NCI-H510A treated with DMSO at 0.1 percent for 48 hours (cell line): ENCODE measurements around the gene LNX1.

ENCODE experiments used
- DNase-seq: peaks from one replicate; lab custom pipeline; 2025; lab: John Stamatoyannopoulos, UW

The LNX1 gene

DNA sequence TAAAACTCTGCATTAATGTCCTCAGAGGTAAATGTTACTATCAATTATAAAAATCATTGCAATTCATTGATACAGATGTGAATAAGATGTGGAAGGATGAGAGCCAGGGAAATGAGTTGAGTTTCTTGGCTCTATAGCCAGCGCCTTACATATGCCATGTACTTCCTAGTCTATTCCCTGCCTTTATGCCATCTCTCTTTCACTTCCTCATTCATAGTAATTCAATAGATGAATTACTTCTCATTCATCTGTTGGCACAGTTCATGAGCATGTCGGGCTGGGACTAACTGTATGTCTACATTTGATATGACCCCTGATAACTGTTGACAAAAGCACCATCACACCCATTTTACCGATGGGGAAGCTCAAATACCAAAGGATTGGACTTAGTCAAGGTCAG, 55.7 kb downstream of the LNX1 start:
- DNase-seq, result no peak

DNA sequence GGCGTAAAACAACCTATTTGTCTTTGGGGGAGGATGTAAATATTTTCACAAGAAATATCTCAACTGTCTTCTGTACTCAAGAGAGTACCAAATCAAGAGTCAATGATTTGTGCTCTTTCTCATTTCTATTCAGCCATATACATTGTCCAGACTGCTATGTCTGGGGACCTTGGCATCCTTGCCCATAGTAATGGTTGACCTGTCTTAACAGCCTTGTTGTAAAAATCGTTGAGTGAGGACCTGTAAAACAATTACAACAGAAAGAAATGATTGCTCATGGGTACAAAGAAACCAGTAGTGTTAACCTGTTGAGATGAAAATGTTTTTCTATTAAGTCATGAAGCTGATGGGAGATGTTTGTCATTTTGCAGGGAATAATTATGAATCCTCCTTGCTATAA, 56.6 kb downstream of the LNX1 start:
- no peak for DNase-seq

DNA sequence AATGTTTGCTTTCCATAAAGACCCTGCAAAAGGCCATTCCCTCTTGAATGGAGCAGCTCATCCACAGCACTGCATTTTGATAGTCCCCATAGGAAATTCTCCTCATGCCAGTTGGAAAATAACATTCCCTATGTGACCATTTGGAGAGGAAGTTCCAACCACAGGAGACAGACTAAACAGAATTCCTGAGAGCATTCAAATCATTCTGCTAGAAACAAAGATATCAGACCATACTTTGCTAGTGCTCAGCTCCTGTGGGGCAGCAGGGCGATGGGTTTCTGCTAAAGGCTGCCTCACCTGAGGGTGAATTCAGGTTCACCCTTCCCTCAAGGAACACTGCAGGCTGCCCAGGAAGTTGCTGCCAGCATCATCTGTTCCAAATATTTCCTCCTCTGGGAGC, 58.8 kb downstream of the LNX1 start:
- no peak for DNase-seq

DNA sequence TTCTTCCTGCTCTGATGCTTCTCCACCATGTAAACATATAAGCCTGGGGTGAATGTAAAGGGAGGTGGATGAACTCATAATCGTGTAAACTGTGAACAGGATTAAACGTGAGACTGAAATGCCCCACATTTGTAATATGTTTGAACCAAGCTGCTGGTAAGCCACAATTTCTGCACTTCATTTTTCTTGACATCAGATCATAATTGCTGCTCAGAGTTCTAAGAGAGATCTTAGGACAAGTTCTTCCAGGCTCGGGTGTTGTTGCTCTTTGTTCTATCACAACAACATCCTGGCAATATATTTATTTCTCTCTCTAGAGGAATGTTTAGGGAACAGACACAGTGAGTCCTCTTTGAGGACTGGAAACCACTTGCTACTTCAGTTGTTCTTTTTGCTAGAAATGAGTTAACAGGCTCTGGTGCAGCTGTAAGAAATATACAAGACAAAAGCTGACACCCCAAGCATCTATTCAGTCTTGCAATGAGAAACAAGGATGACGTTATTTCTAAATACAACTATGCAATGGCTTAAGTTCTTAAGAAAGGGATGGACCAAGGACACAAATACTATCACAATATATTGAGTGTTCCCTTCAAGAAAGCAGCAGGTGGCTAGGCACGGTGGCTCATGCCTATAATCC, 59.6 kb downstream of the LNX1 start:
- DNase-seq, result no peak

DNA sequence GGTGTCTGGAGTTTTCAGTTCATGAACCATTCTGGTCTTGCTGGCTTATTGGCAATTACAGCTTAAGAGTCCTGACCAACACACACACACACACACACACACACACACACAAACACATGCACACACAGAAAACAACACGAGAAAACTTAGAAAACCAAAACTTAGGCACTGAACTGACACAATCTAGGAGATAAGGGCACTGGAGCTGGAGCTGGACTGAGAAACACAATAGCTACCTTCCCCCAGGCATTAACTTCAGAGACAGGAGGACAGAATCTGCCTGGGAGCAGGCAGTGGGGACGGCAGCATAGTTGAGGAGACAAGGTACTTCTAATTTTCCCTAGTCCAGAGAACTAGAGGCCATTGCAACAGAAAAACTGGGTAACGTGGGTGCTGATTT, 62.3 kb downstream of the LNX1 start:
- DNase-seq, result no peak

DNA sequence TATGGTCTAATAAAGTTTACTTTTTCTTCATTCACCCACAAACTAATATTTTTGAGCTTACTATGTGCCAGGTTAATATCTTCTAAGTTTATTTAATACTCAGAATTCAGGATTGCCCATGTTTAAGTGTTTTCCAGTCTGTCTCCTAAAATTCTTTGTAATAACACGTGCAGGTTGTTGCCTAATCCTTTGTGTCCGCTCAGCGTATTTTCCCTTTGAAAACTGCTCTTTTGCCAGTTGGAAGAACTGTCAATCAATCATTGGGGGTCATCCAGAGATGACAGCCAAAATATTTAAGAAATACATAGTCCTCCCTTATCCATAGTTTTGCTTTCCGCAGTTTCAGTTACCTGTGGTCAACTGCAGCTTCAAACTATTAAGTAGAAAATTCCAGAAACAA, 63.4 kb downstream of the LNX1 start:
- no peak for DNase-seq

DNA sequence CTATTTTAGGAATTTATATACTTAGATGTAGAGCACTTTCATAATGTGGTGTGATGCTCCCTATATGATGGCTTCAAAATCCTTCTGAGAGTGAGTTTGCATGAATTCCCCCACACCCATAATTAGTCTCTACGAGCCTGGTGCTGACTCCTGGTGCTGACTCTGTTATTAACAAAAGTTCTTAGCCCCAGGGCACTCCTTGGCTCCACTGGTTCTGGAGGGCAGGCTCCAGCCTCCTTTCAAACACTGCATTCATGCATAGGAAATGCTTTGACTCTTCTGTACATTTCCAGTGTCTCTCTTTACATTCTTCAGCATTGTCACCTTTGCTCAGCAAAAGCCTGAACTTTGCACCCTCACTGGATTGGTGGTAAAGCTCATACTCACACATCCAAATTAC, 64.0 kb downstream of the LNX1 start:
- no peak for DNase-seq

DNA sequence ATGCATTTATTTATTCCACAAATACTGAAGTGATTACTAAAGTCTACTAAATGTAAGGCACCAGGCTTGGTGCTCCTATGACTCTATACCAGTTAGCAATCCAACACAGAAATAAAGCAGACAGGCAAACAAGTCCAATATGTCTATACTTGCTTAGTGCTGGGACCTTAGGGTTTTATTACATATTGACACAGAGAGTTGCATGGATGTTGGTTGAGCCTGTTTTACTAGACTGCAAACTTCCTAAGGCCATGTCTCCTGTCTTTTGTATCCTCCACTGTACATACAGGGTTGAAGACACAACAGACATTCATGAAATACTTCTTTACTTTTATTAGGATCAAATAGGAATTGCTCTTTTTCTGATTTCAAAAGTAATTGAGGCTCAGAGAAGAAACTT, 69.0 kb downstream of the LNX1 start:
- DNase-seq, result no peak

DNA sequence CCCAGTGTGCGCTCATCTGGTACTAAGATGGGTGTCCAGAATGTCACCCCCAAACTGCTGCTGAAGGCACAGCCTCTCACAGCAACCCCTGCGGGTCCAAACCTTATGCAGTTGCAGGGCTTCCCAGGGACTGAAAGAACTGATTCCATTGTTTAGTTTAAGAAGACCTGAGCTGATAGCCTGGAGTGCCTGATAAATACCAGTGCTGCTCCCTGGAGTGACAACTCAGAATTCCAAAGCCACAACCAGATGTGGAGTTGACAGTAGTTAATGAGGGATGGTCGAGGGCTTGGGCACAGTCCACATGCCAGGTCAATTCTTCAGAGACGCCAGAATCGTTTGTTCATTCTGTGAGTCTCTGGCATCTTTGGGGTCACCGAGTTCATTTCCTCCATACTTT, 71.2 kb downstream of the LNX1 start:
- DNase-seq, result no peak

DNA sequence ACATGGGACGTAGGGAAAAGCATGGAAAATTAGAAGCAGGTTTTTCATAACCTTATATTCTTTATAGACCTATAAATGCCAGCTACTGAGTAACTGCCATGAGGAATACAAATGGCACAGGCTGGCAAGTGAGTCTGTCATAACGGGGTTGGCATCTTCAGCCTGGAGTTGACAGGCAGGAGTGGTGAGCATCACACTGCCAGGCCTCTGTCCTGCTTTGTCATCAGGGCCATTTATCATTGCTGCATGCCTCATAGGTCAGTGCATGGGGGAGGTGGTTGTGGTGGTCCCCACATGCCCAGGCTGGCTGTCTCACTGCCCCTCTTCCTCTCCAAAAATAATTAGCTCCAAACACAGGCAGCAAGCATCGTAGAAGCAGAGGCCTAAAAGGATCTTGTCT, 72.5 kb downstream of the LNX1 start:
- DNase-seq, result no peak

DNA sequence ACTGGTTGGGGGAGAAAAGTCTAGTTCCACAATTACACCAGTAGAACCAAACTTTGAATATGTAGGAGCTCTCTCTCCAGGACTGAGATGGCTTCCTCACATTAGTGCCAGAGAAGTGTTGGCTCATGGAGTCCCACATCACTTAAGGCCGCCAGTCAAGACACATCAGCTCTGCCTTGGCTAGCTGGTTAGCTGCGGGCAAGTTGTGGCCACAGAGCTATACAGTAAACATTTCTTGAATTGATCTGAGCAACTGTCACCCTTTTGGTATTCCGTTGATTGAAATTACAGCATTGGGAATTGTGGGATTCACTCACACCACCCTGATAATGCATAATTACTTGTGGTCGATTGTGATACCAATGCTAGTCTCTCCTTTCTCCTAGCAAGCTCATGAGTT, 76.2 kb downstream of the LNX1 start:
- DNase-seq, result no peak

DNA sequence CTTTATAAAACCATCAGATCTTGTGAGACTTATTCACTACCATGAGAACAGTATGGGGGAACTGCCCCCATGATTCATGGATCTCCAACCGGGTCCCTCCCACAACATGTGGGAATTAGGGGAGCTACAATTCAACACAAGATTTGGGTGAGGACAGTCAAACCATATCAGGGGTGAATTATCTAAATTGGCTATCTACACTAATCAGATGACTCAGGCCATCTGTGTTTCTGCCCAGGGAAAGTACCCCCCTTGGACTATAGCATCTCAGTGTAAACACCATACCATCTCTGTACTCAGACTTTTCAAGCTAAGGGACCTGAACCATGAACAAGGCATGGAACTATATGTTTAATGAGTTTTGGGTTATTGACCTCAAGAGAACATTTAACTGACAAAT, 76.8 kb downstream of the LNX1 start:
- no peak for DNase-seq

DNA sequence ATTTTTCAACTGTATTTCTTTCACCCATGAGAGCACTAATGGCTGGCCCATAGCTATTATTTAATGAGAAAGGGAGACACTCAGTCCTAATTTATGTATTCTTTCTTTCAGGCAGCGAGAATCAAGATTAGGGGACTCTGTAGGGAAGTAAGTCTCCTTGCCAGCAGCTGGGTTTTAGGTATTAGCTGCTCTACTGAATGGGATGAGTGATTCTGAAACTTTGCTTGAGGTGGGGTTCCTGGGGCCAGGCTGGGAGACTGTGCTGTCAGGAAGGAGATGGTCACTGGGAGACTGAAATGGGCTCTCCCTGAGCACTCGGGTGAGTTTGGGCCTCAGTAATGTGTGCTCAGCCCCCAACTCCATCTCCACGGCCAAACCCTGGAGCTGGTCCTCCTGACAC, 78.7 kb downstream of the LNX1 start:
- no peak for DNase-seq

DNA sequence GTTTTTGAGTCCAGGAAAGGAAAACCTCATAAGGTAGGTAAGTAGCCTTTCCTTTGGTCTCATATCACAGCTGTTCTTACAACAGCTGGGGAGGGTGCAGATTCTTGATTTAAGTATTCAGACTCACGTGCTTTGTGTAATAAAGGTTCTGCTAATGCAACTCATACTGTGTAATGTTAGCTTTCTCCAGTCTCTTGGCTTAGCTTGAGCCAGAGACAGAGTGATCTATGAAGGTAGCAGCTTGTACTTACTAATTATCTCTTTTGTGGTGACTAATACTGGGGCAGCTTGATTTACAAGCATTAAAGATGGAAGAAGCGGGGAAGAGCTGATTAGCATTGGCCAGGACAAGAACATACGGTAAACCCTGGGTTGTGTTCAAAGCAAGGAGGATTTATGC, 80.3 kb downstream of the LNX1 start:
- no peak for DNase-seq

DNA sequence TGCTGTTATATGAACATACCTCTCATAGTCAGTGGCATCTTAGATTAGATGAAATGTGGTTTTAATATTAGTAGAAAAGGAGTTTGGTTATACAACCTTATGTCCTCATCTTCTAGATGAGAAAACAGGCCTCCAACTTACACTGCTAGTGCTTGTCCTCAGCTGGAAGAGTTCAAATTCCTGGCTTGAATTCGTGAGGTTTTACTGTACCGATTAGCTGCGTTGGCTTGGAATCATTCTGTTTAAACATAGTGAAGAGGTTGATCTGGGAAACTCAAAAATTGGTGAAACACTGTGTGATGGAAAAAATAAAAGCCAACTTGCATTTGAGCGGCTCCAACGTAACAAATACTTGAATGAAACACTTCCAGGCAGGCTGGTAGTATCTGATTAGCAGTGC, 81.0 kb downstream of the LNX1 start:
- no peak for DNase-seq

DNA sequence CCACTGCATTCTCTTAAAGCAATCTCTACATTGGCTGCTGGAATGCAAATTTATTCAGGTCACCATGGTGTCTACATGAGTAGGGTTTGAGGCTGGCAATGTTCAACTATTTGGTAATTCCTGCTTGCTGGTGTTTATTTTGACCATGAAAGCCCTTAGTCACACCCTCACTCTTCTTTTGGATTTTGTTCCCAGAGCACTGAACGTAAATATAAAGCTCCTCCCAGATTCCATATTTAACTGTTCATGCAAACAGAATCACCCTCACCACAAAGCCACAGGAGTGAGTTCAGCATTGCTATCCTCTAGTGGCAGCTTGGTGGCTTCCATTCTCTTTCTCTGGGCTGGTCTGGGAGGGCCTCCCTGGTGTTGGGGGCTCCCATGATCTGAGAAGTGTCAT, 82.8 kb downstream of the LNX1 start:
- DNase-seq, result no peak

DNA sequence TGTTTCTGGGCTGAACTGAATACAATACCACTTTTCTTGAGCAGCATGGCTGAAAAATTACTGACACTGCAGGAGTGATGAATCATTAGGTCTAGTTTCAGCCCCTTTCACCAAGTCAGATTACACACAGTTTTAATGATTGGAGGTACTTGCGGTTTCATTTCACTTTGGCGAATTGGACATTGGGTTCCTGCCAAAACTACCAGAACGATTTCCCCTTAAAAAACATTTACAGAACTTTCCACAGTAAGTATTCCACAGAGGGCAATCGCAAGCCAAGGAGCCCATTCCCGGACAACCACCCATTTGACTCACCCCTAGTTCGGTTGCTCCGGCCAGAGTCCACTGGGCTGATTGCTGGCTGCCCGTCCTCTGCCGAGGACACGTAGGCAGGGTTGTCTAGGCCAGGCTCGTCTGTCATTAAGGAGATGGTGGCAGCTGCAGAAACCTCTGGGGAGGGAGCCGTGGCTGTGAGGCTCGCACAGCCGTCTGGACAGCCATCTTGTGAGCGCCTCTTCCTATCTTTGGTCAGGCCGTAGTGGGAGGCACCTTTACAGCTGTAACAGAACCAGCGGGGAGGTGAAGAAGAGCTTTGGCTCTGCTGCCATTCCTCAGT, 83.5 kb downstream of the LNX1 start:
- no peak for DNase-seq

DNA sequence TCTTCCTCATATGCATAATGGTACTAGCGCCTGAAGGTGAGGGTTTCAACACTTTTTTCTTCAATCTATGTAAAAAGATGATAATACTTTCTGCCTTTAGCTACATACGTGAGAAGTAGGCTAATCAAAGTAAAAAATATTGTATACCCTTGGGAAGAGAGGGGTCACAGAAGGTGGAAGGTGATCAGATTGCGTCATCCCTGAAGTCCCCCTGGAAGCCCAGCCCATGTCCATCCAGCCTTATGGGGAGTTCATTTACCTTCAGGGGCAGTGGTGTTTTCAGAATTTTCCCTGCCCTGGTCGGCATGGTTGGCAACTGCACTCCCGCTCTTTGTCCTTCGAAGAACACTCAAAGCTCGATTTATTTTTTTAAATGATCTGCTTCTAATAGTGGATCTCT, 84.2 kb downstream of the LNX1 start:
- no peak for DNase-seq

DNA sequence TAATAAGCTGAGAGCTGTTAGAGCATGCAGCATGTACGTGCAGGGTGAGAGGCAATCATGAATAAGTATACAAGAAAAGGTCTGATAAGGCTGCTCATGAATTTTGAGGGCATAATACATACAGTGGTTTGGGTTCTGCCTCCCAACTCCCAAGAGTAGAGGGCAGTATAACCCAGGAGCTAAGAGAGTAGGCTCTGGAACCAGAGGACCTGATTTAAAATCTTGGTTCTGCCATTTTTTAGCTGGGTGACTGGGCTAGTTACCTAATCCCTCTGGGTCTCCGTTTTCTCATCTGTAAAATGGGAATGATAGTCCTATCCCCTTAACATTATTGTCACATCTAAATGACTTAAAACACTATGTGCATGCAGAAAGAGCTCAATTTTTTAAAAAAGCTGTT, 85.3 kb downstream of the LNX1 start:
- no peak for DNase-seq

DNA sequence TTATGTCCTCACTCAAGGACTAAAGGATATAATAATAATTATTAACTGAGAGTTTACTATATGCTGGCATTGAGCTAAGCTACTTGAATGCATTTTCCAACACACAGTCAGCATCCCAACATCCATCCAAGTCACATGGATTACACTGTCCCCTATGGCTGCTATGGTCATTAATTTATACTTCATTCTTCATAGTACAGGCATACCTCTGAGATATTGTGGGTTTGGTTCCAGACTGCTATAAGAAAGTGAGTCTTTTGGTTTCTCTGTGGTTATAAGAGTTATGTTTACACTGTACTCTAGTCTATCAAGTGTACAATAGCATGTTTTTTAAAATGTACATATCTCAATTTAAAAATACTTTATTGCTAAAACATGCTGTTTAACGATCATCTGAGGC, 89.2 kb downstream of the LNX1 start:
- DNase-seq, result no peak

DNA sequence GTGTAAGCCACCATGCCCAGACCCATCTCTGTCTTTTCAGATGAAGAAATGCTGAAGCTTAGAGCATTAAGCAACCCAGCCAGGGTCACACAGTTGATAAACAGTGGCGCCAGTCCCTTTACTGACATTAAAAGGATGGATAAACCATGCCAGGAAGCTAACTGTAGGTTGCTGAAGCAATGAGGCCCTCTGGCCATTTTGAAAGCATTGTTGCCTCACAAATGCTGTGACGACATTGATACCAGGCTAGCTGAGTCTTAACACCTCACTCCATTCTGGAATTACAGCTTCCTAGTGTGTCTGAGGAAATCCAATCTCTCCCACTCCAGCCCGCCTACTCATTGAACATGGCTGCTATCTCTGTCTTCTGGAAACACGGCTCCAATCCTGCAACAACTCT, 89.7 kb downstream of the LNX1 start:
- no peak for DNase-seq

DNA sequence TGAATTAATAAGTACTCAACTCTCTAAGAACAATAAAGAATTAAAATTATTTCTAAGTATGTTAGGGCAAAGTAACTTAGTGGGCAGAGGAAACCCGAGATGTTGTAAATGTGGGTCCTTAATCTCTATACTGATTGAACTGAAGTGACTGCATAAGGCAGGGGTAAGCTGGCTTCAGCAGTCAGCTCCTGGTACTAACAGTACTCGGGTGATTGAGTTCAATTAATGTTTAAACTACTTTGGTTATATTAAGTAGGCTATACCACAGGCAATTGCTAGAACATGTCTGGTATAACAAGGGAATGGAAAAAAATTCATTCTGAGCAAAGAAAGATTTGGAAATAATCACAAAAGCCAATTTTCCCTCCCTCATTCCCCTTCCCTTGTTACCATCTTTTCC, 90.7 kb downstream of the LNX1 start:
- no peak for DNase-seq

DNA sequence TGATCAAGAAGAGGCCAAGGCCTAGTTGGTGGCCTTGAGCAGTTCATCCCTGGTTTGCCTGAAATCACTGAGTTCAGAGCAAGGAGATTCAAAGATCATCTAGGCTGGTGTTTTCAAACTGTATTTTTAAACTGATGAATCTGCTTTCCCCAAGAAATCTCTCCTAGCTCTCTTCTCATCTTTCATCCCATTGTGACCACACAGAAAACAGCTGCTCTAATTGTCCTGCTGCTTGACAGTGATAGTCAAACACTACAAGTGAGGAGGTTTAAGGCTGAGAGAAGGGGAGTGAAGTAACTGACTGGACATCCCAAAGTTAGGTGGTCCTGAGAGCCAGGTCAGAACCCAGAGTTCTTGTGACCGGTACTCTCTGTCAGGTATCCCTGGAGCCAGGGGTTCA, 91.5 kb downstream of the LNX1 start:
- no peak for DNase-seq

DNA sequence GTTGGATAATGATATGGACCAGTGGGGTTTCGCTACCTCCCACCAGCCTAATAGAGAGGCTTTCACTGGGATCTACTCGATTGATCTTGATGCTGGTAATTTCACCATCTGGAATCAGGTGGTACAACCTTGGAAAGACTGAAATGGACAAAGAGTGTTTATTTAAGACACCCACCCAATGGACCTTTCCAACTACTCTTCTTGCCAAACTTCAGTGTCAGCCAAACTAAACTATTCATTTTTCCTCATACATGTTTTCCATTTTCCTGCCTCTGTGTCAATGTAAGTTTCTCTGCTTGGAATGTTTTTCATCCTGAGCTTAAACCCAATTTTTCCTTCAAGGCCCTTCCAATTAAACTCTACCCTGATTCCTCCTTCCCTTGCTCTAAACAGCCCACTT, 92.6 kb downstream of the LNX1 start:
- no peak for DNase-seq
